ENCODE results near the gene TFR2. TPM values are rescaled to one million over a fixed set of nuclear protein-coding genes. Genes with fewer than 3 reads are reported as not detected.

Gene TFR2
- total RNA-seq, 2 donors from 2014 or later = 0.19 TPM; not detected in 1

- no peak for DNase-seq (ENCODE audit: low spot score)
- Histone ChIP-seq H3K27ac (no peak overlapping the region), H3K4me3 (peak overlapping the region in 1 of 2 donors; percentile 34)
These were observed 15.3 kb downstream of the TFR2 start for GRCh38 chr7:100626055-100626454.

GRCh38 chr7:100623951-100624824 is 17.2 kb downstream of the TFR2 start:
- Histone ChIP-seq H3K9me3 (no peaks in the 10 kb centered on the region), H3K27me3 (no peaks in the 10 kb centered on the region), H3K36me3 (no peaks in the 10 kb centered on the region), H3K4me3 (no peak overlapping the region), H3K27ac (no peak overlapping the region), H3K4me1 (peaks cover 0 to 9% of the 10 kb centered on the region in 2 donors)
- no peak for DNase-seq (ENCODE audit: low spot score)
- no peak for TF ChIP-seq CTCF (IDR thresholded peaks at IDR 0.05)

More at GRCh38 chr7:100626055-100626454, 15.3 kb downstream of the TFR2 start:
- Histone ChIP-seq H3K4me1 (peaks cover 0 to 9% of the 10 kb centered on the region in 2 donors), H3K27me3 (no peaks in the 10 kb centered on the region), H3K9me3 (no peaks in the 10 kb centered on the region), H3K36me3 (no peaks in the 10 kb centered on the region)
- TF ChIP-seq CTCF (IDR thresholded peaks at IDR 0.05) = no peak

GRCh38 chr7:100621554-100621953 is 19.8 kb downstream of the TFR2 start:
- no peaks in the 10 kb centered on the region for H3K27me3 ChIP-seq
- no peak overlapping the region for H3K4me3 ChIP-seq
- DNase-seq (ENCODE audit: low spot score) = no peak
- H3K9me3 ChIP-seq = no peaks in the 10 kb centered on the region
- H3K36me3 ChIP-seq = no peaks in the 10 kb centered on the region
- peaks cover 0 to 4% of the 10 kb centered on the region in 2 donors for H3K4me1 ChIP-seq
- no peak for TF ChIP-seq CTCF (IDR thresholded peaks at IDR 0.05)
- no peak overlapping the region for H3K27ac ChIP-seq

- DNase-seq (ENCODE audit: low spot score) = no peak
- H3K9me3 ChIP-seq = no peaks in the 10 kb centered on the region
- TF ChIP-seq CTCF (IDR thresholded peaks at IDR 0.05) = no peak
These were observed 20.5 kb downstream of the TFR2 start for GRCh38 chr7:100620804-100621203.

GRCh38 chr7:100620239-100620638 is 21.1 kb downstream of the TFR2 start:
- Histone ChIP-seq H3K27ac (no peak overlapping the region), H3K9me3 (no peaks in the 10 kb centered on the region), H3K27me3 (no peaks in the 10 kb centered on the region), H3K4me3 (no peak overlapping the region), H3K4me1 (no peaks in the 10 kb centered on the region), H3K36me3 (no peaks in the 10 kb centered on the region)
- no peak for TF ChIP-seq CTCF (IDR thresholded peaks at IDR 0.05)
- DNase-seq (ENCODE audit: low spot score) = no peak

More at GRCh38 chr7:100620804-100621203, 20.5 kb downstream of the TFR2 start:
- Histone ChIP-seq H3K27me3 (no peaks in the 10 kb centered on the region), H3K27ac (no peak overlapping the region), H3K4me3 (no peak overlapping the region), H3K4me1 (no peaks in the 10 kb centered on the region), H3K36me3 (no peaks in the 10 kb centered on the region)
